Keratinocyte (primary cell): Measurements from ENCODE around the gene TEX50. TPM values are rescaled to one million over a fixed set of nuclear protein-coding genes. Genes with fewer than 3 reads are reported as not detected.
"Not testable (repeated sequence)": the region's sequence is repeated elsewhere in the genome, so short reads cannot be mapped to it uniquely, and the experiment has no call there.

Source experiments
- DNase-seq: peaks from one replicate; pipeline ENCODE4 v3.0.0-alpha.2; 2011; ENCODE audit warnings: low read depth, missing footprints, low spot score
- FAIRE-seq: peaks from 2 replicates; lab custom pipeline; 2011; peaks lifted over from hg19 to GRCh38; lab: Jason Lieb, UNC
- H2AFZ ChIP-seq: 2 replicates; pipeline ENCODE4 v1.6.0; 2012; ENCODE audit warnings: low read length, control low read depth, inconsistent platforms; ENCODE audit not compliant: control insufficient read depth
- H3K27ac ChIP-seq: 2 replicates; pipeline ENCODE4 v1.5.1; 2011; ENCODE audit warnings: low read length; ENCODE audit not compliant: control insufficient read depth, insufficient read depth
- H3K27me3 ChIP-seq: 3 replicates; pipeline ENCODE4 v1.6.0; 2011; ENCODE audit warnings: low read length; ENCODE audit not compliant: control insufficient read depth, insufficient read depth; ENCODE audit errors: extremely low read depth
- H3K36me3 ChIP-seq, 2 experiments: 2 replicates in 1 of 2; 3 replicates in 1 of 2; pipeline ENCODE4 v1.5.1; 2011; ENCODE audit warnings: low read length in 2 of 2, mild to moderate bottlenecking in 1 of 2; ENCODE audit not compliant: control insufficient read depth in 2 of 2, insufficient read depth in 2 of 2; ENCODE audit errors: extremely low read depth in 1 of 2
- H3K4me1 ChIP-seq: 3 replicates; pipeline ENCODE4 v1.5.1; 2011; ENCODE audit warnings: low read length; ENCODE audit not compliant: control insufficient read depth, insufficient read depth; ENCODE audit errors: extremely low read depth
- H3K4me2 ChIP-seq: 3 replicates; pipeline ENCODE4 v1.6.0; 2011; ENCODE audit warnings: low read depth, low read length; ENCODE audit not compliant: control insufficient read depth, insufficient read depth; ENCODE audit errors: extremely low read depth
- H3K4me3 ChIP-seq, 3 experiments: fragments of 200-600 bp in 1 of 3; sonication (generic) in 1 of 3; 2 replicates in 2 of 3; 3 replicates in 1 of 3; pipeline ENCODE4 v1.5.1; 2011 to 2016; ENCODE audit warnings: low read length in 3 of 3, mild to moderate bottlenecking in 3 of 3, control low read depth in 2 of 3, inconsistent platforms in 1 of 3, low read depth in 1 of 3, mixed read lengths in 1 of 3, mixed run types in 1 of 3, moderate library complexity in 1 of 3; ENCODE audit not compliant: control insufficient read depth in 2 of 3, insufficient read depth in 2 of 3; ENCODE audit errors: extremely low read depth in 1 of 3
- H3K79me2 ChIP-seq: 2 replicates; pipeline ENCODE4 v1.6.0; 2012; ENCODE audit warnings: low read length; ENCODE audit not compliant: control insufficient read depth, insufficient read depth
- H3K9ac ChIP-seq: 3 replicates; pipeline ENCODE4 v1.6.0; 2011; ENCODE audit warnings: low read length; ENCODE audit not compliant: control insufficient read depth, insufficient read depth; ENCODE audit errors: extremely low read depth
- H3K9me1 ChIP-seq: 3 replicates; pipeline ENCODE4 v1.6.0; 2011; ENCODE audit warnings: low read length; ENCODE audit not compliant: control insufficient read depth, insufficient read depth; ENCODE audit errors: extremely low read depth
- H3K9me3 ChIP-seq: 2 replicates; pipeline ENCODE4 v1.5.1; 2012; ENCODE audit warnings: low read depth, low read length; ENCODE audit not compliant: control insufficient read depth
- H4K20me1 ChIP-seq: 3 replicates; pipeline ENCODE4 v1.6.0; 2011; ENCODE audit warnings: low read length; ENCODE audit not compliant: control insufficient read depth, insufficient read depth; ENCODE audit errors: extremely low read depth
- CTCF ChIP-seq, 3 experiments: IDR thresholded peaks in 1 of 3; conservative IDR thresholded peaks in 1 of 3; optimal IDR thresholded peaks in 1 of 3; 2 replicates in 2 of 3; 3 replicates in 1 of 3; pipeline versions ENCODE3 to v1.5.1; 2011; ENCODE audit warnings: low read length in 3 of 3, mild to moderate bottlenecking in 3 of 3, moderate library complexity in 2 of 3, control low read depth in 1 of 3, inconsistent platforms in 1 of 3; ENCODE audit not compliant: insufficient read depth in 2 of 3; ENCODE audit errors: extremely low read depth in 1 of 3
- EZH2 ChIP-seq: IDR thresholded peaks from one replicate; pipeline ENCODE4 v1.6.1; 2012; ENCODE audit warnings: inconsistent platforms, mild to moderate bottlenecking, low read length, moderate library complexity
- dilution Hi-C: fragments of 300-500 bp; cut with MboI; formaldehyde crosslinking; loops from one replicate; pipeline ENCODE4 v1.7.0; 2020; ENCODE audit warnings: low sequenced_read_pairs; ENCODE audit not compliant: extremely low pct_ligation_motif_present
- polyA plus RNA-seq, 5 experiments: library from polyadenylated mRNA; depleted of rRNA in 3 of 5; stranded (reverse) in 3 of 5; stranded (forward) in 1 of 5; unstranded in 1 of 5; fragments of >200 nt; gene quantifications; 1 replicate in 1 of 5; 2 replicates in 3 of 5; 3 replicates in 1 of 5; pipeline versions ENCODE4 v1.2.1 to v1.2.3, GENCODE V29; 2011 to 2012; ENCODE audit warnings: missing spikeins in 2 of 5, low read depth in 1 of 5, low replicate concordance in 1 of 5

Gene TEX50
- polyA plus RNA-seq, 1 donor (not counting 4 experiments of a cell fraction or from before 2014, with no cell fraction given): not detected

GRCh38 chr1:173638043-173639021 lies 3.2 kb downstream of the TEX50 start:
- H3K36me3 ChIP-seq: no peaks in the 10 kb centered on the region
- H3K27ac ChIP-seq: no peak overlapping the region
- no peaks in the 10 kb centered on the region for H3K27me3 ChIP-seq
- dilution Hi-C loops: no loop called here
- no peak for FAIRE-seq
- H4K20me1 ChIP-seq: no peaks in the 10 kb centered on the region
- H3K4me3 ChIP-seq: no peak overlapping the region
- no peak overlapping the region for H3K9ac ChIP-seq
- H3K79me2 ChIP-seq: no peaks in the 10 kb centered on the region
- TF ChIP-seq EZH2: no peak
- no peak for TF ChIP-seq CTCF (optimal IDR thresholded peaks at IDR 0.05 in 1 of 3, IDR thresholded peaks at IDR 0.05 in 1 of 3, conservative IDR thresholded peaks at IDR 0.05 in 1 of 3; ENCODE audit: extremely low read depth in 1 of 3, insufficient read depth in 2 of 3, low read length in 3 of 3)
- DNase-seq: no peak
- H3K9me1 ChIP-seq: no peaks in the 10 kb centered on the region
- H2AFZ ChIP-seq: no peak overlapping the region
- H3K4me1 ChIP-seq: peaks cover 4% of the 10 kb centered on the region
- H3K9me3 ChIP-seq: peaks cover 20% of the 10 kb centered on the region
- no peak overlapping the region for H3K4me2 ChIP-seq

GRCh38 chr1:173639102-173639501 lies 4.0 kb downstream of the TEX50 start:
- FAIRE-seq: no peak
- Histone ChIP-seq H3K27me3 (no peaks in the 10 kb centered on the region), H3K36me3 (no peaks in the 10 kb centered on the region)

DNA sequence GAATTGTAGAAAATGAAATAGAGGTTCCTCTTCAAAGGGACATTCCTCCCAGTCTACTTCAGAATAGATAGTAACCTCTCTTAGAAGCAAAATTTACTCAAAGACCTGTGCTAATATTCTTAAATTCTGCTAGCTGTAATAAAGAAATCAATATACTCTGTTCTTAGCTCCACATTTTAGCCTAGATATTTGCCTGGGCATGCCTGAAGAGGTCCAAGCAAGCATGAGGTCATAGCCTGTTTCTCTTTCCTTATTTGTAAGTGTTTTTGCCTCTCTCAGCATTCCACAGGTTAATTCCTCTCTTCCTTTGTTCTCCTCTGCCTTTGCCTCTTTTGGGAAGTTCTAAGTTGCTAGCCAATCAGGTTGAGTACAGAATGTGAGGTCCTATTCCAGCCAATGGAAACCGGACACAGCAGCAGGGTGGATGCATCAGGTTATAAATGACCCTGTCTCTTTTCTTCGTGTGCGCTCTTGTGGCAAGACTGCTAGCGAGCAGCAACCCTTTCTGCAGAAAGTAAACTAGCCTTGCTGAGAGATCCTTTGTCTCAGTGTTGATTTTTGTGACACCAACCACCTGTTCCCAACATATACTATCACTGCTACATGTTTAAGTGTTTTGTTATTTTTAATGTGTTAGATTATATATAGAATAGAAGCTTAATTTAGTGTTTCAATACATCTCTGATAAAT lies 7.5 kb downstream of the TEX50 start:
- H3K9ac ChIP-seq, H3K4me1 ChIP-seq, H3K9me1 ChIP-seq, H4K20me1 ChIP-seq, H3K79me2 ChIP-seq, H3K36me3 ChIP-seq, H3K27me3 ChIP-seq, H3K4me3 ChIP-seq, dilution Hi-C loops, H2AFZ ChIP-seq: not testable (repeated sequence)
- FAIRE-seq (peak; percentile 85), DNase-seq (peak; percentile 7)
- Histone ChIP-seq H3K4me2 (peak overlapping the region; percentile 16), H3K27ac (peak overlapping the region; percentile 61), H3K9me3 (peaks cover 20% of the 10 kb centered on the region)

More at GRCh38 chr1:173639102-173639501, 4.0 kb downstream of the TEX50 start:
- Histone ChIP-seq H3K27ac (no peak overlapping the region), H2AFZ (no peak overlapping the region), H3K4me2 (no peak overlapping the region), H4K20me1 (no peaks in the 10 kb centered on the region), H3K4me1 (peaks cover 4% of the 10 kb centered on the region), H3K9ac (no peak overlapping the region), H3K9me1 (no peaks in the 10 kb centered on the region), H3K4me3 (no peak overlapping the region), H3K9me3 (peaks cover 20% of the 10 kb centered on the region), H3K79me2 (no peaks in the 10 kb centered on the region)
- DNase-seq: no peak
- TF ChIP-seq EZH2: no peak
- no peak for TF ChIP-seq CTCF (optimal IDR thresholded peaks at IDR 0.05 in 1 of 3, IDR thresholded peaks at IDR 0.05 in 1 of 3, conservative IDR thresholded peaks at IDR 0.05 in 1 of 3; ENCODE audit: extremely low read depth in 1 of 3, insufficient read depth in 2 of 3, low read length in 3 of 3)
- dilution Hi-C loops: no loop called here
